NCI-H82 (cell line): ENCODE results near the gene REEP6.
"Not testable (repeated sequence)": the region's sequence is repeated elsewhere in the genome, so short reads cannot be mapped to it uniquely, and the experiment has no call there.

Experiments
- DNase-seq: peaks from one replicate; lab custom pipeline; 2025; lab: John Stamatoyannopoulos, UW

The REEP6 gene

GRCh38 chr19:1490311-1491113 lies 469 bp upstream of the REEP6 start, which contains the start of gene PCSK4:
PCSK4 (minus strand) TSS chr19:1490350; CDS start chr19:1490346, 4 bp downstream.
- DNase-seq: peak; percentile 99

- DNase-seq: peak; percentile 21
These were observed 829 bp downstream of the REEP6 start for GRCh38 chr19:1491849-1492170.

GRCh38 chr19:1492474-1493006 lies 1.6 kb downstream of the REEP6 start:
- no peak for DNase-seq

GRCh38 chr19:1494115-1494815 lies 3.3 kb downstream of the REEP6 start:
- DNase-seq: no peak

- DNase-seq: no peak
These were observed 4.2 kb downstream of the REEP6 start for GRCh38 chr19:1495051-1495798.

- DNase-seq: no peak
These were observed 5.1 kb downstream of the REEP6 start for GRCh38 chr19:1495799-1496713.

- DNase-seq: no peak
These were observed 6.0 kb downstream of the REEP6 start for GRCh38 chr19:1496714-1497577.

- no peak for DNase-seq
These were observed 6.7 kb downstream of the REEP6 start for GRCh38 chr19:1497578-1498235.

GRCh38 chr19:1499231-1499630 lies 8.2 kb downstream of the REEP6 start:
- DNase-seq: not testable (repeated sequence)

GRCh38 chr19:1501200-1501595 lies 10.2 kb downstream of the REEP6 start:
- no peak for DNase-seq

- DNase-seq: no peak
These were observed 11.6 kb downstream of the REEP6 start for GRCh38 chr19:1502433-1503088.

GRCh38 chr19:1503089-1503924 lies 12.3 kb downstream of the REEP6 start:
- DNase-seq: peak; percentile 61

GRCh38 chr19:1503925-1504773 lies 13.2 kb downstream of the REEP6 start:
- DNase-seq: no peak

- no peak for DNase-seq
These were observed 14.0 kb downstream of the REEP6 start for GRCh38 chr19:1505012-1505411.

- no peak for DNase-seq
These were observed 15.3 kb downstream of the REEP6 start for GRCh38 chr19:1505991-1506881.

GRCh38 chr19:1507192-1507660 lies 16.2 kb downstream of the REEP6 start:
- no peak for DNase-seq
